OCI-M2 (cell line): ENCODE measurements around the gene SEMA4D.
"Not testable (repeated sequence)": the region's sequence is repeated elsewhere in the genome, so short reads cannot be mapped to it uniquely, and the experiment has no call there.

Experiments
- DNase-seq: peaks from one replicate; lab custom pipeline; 2025; ENCODE audit not compliant: unreplicated experiment; lab: John Stamatoyannopoulos, UW

The SEMA4D gene

GRCh38 chr9:89372979-89373378 lies 124.9 kb downstream of the SEMA4D start:
- no peak for DNase-seq

GRCh38 chr9:89372230-89372816 lies 125.6 kb downstream of the SEMA4D start:
- no peak for DNase-seq

- DNase-seq, result not testable (repeated sequence)
Observed at GRCh38 chr9:89371791-89372190, 126.1 kb downstream of the SEMA4D start.

- no peak for DNase-seq
Observed at GRCh38 chr9:89370593-89370992, 127.3 kb downstream of the SEMA4D start.

GRCh38 chr9:89368978-89369377 lies 128.9 kb downstream of the SEMA4D start:
- no peak for DNase-seq

- DNase-seq, result no peak
Observed at GRCh38 chr9:89368550-89368949, 129.4 kb downstream of the SEMA4D start.

GRCh38 chr9:89367726-89368437 lies 130.0 kb downstream of the SEMA4D start:
- DNase-seq, result no peak

GRCh38 chr9:89367281-89367680 lies 130.6 kb downstream of the SEMA4D start:
- no peak for DNase-seq

GRCh38 chr9:89366711-89367110 lies 131.2 kb downstream of the SEMA4D start:
- DNase-seq, result no peak

- no peak for DNase-seq
Observed at GRCh38 chr9:89365532-89365912, 132.4 kb downstream of the SEMA4D start.

GRCh38 chr9:89364666-89365531 lies 133.0 kb downstream of the SEMA4D start:
- no peak for DNase-seq

GRCh38 chr9:89363921-89364665 lies 133.8 kb downstream of the SEMA4D start:
- DNase-seq, result no peak

- no peak for DNase-seq
Observed at GRCh38 chr9:89363311-89363670, 134.6 kb downstream of the SEMA4D start.

GRCh38 chr9:89362647-89363310 lies 135.1 kb downstream of the SEMA4D start:
- no peak for DNase-seq

- no peak for DNase-seq
Observed at GRCh38 chr9:89361816-89362646, 135.9 kb downstream of the SEMA4D start.

- DNase-seq, result no peak
Observed at GRCh38 chr9:89361031-89361430, 136.9 kb downstream of the SEMA4D start.

- DNase-seq, result no peak
Observed at GRCh38 chr9:89360465-89360864, 137.4 kb downstream of the SEMA4D start.

- no peak for DNase-seq
Observed at GRCh38 chr9:89359751-89360261, 138.1 kb downstream of the SEMA4D start.

- no peak for DNase-seq
Observed at GRCh38 chr9:89358985-89359384, 138.9 kb downstream of the SEMA4D start.
